ENCODE measurements around the gene C17orf50. TPM values are rescaled to one million over a fixed set of nuclear protein-coding genes. Genes with fewer than 3 reads are reported as not detected.

The C17orf50 gene
- total RNA-seq, 1 experiment from 2014 or later = not detected

GRCh38 chr17:35740997-35741931 is 19.4 kb upstream of the C17orf50 start:
- Histone ChIP-seq H3K4me1 (replicated peaks; ENCODE audit: insufficient read depth) (no peaks in the 10 kb centered on the region), H3K79me2 (ENCODE audit: low read depth) (no peaks in the 10 kb centered on the region), H3K27me3 (ENCODE audit: insufficient read depth, low read depth) (peaks cover 91% of the 10 kb centered on the region), H2AFZ (no peak overlapping the region), H3K9me3 (ENCODE audit: insufficient read depth, low read depth) (no peaks in the 10 kb centered on the region), H3K9me2 (ENCODE audit: insufficient read depth) (no peaks in the 10 kb centered on the region), H3K36me3 (ENCODE audit: low read depth) (no peaks in the 10 kb centered on the region), H3F3A (ENCODE audit: insufficient read depth, low read depth) (no peaks in the 10 kb centered on the region), H3K27ac (no peak overlapping the region), H3K4me3 (no peak overlapping the region), H4K20me1 (ENCODE audit: insufficient read depth) (peaks cover 3% of the 10 kb centered on the region; the same call in 1 of the 2 replicates), H3K4me2 (no peak overlapping the region)
- DNase-seq = no peak
- no peak for TF ChIP-seq EZH2 (IDR thresholded peaks at IDR 0.05; ENCODE audit: low read depth)
- TF ChIP-seq CTCF (conservative IDR thresholded peaks at IDR 0.05) = no peak
- BruUV-seq (replicated peaks) = no TSS peak
- POLR2A ChIA-PET (ENCODE audit: unreplicated experiment) = interaction anchor here (0.6 kb wide), 1 partner anchor 98 kb away, joined by 16 read pairs; no protein-coding TSS in a partner anchor
- intact Hi-C loops (cut with micrococcal nuclease; ENCODE audit: unreplicated experiment) = loop anchor here (10.0 kb wide), 1 partner anchor 606 kb away; no protein-coding TSS in a partner anchor
- CTCF ChIA-PET = no interaction called here

GRCh38 chr17:35742496-35742895 is 18.2 kb upstream of the C17orf50 start:
- ChIA-PET CTCF (no interaction called here), POLR2A (ENCODE audit: unreplicated experiment) (no interaction called here)
- H3K79me2 ChIP-seq (ENCODE audit: low read depth) = no peaks in the 10 kb centered on the region
- no peak overlapping the region for H3K4me2 ChIP-seq
- no peak overlapping the region for H3K27ac ChIP-seq
- H3K4me3 ChIP-seq = no peak overlapping the region
- no TSS peak for BruUV-seq (replicated peaks)
- H3K36me3 ChIP-seq (ENCODE audit: low read depth) = no peaks in the 10 kb centered on the region
- intact Hi-C loops (cut with micrococcal nuclease; ENCODE audit: unreplicated experiment) = loop anchor here (10.0 kb wide), 1 partner anchor 608 kb away; no protein-coding TSS in a partner anchor
- H4K20me1 ChIP-seq (ENCODE audit: insufficient read depth) = peaks cover 3% of the 10 kb centered on the region; the same call in 1 of the 2 replicates
- no peaks in the 10 kb centered on the region for H3F3A ChIP-seq (ENCODE audit: insufficient read depth, low read depth)
- H2AFZ ChIP-seq = no peak overlapping the region
- H3K9me2 ChIP-seq (ENCODE audit: insufficient read depth) = no peaks in the 10 kb centered on the region
- no peak for TF ChIP-seq EZH2 (IDR thresholded peaks at IDR 0.05; ENCODE audit: low read depth)
- no peak for TF ChIP-seq CTCF (conservative IDR thresholded peaks at IDR 0.05)
- DNase-seq = no peak
- H3K9me3 ChIP-seq (ENCODE audit: insufficient read depth, low read depth) = no peaks in the 10 kb centered on the region
- peaks cover 92% of the 10 kb centered on the region for H3K27me3 ChIP-seq (ENCODE audit: insufficient read depth, low read depth)
- H3K4me1 ChIP-seq (replicated peaks; ENCODE audit: insufficient read depth) = no peaks in the 10 kb centered on the region

- Histone ChIP-seq H2AFZ (no peak overlapping the region), H3K9me2 (ENCODE audit: insufficient read depth) (no peaks in the 10 kb centered on the region), H3K4me2 (no peak overlapping the region), H3K4me1 (replicated peaks; ENCODE audit: insufficient read depth) (no peaks in the 10 kb centered on the region), H3F3A (ENCODE audit: insufficient read depth, low read depth) (no peaks in the 10 kb centered on the region), H3K9me3 (ENCODE audit: insufficient read depth, low read depth) (no peaks in the 10 kb centered on the region), H3K27me3 (ENCODE audit: insufficient read depth, low read depth) (peaks cover 90% of the 10 kb centered on the region), H3K27ac (no peak overlapping the region), H3K4me3 (no peak overlapping the region), H4K20me1 (ENCODE audit: insufficient read depth) (peaks cover 3% of the 10 kb centered on the region; the same call in 1 of the 2 replicates), H3K79me2 (ENCODE audit: low read depth) (no peaks in the 10 kb centered on the region), H3K36me3 (ENCODE audit: low read depth) (no peaks in the 10 kb centered on the region)
- no TSS peak for BruUV-seq (replicated peaks)
- intact Hi-C loops (cut with micrococcal nuclease; ENCODE audit: unreplicated experiment) = loop anchor here (10.0 kb wide), 1 partner anchor 608 kb away; no protein-coding TSS in a partner anchor
- DNase-seq = no peak
- CTCF ChIA-PET = no interaction called here
- POLR2A ChIA-PET (ENCODE audit: unreplicated experiment) = no interaction called here
- TF ChIP-seq EZH2 (IDR thresholded peaks at IDR 0.05; ENCODE audit: low read depth) (no peak), CTCF (conservative IDR thresholded peaks at IDR 0.05) (no peak)
Measured at GRCh38 chr17:35742896-35743477, 17.7 kb upstream of the C17orf50 start.
